ENCODE measurements around the gene HSPD1. TPM values are rescaled to one million over a fixed set of nuclear protein-coding genes. Genes with fewer than 3 reads are reported as not detected.

The HSPD1 gene
- total and polyA plus RNA-seq, 2 of the 13 experiments (the other 11 are each of a cell fraction or from before 2014, with no cell fraction given) = 685 to 2,610 TPM

GRCh38 chr2:197515739-197516392 is 16.2 kb upstream of the HSPD1 start, which contains the start of gene MOB4:
MOB4 (plus strand) TSS chr2:197516066; CDS start chr2:197516087, 21 bp downstream.
- Histone ChIP-seq H3K4me2 (ENCODE audit: low read depth, low read length) (peak within 1 kb of the TSS; percentile 79), H4K20me1 (ENCODE audit: insufficient read depth, low read length) (peaks cover 24% of the 10 kb centered on the region), H3K79me2 (ENCODE audit: insufficient read depth, low read length) (peaks cover 55% of the 10 kb centered on the region), H3K36me3 (replicated peaks in 1 of 2; ENCODE audit: control insufficient read depth in 1 of 2, insufficient read depth in 2 of 2, low read length in 2 of 2) (0 out of 5 replicates have a peak, but pooled peaks cover 0 to 3% of the 10 kb centered on the region in 2 experiments), H3K27ac (ENCODE audit: extremely low read length, insufficient read depth, low read length) (peak within 1 kb of the TSS; percentile 77), H3K9me3 (ENCODE audit: low read length) (no peaks in the 10 kb centered on the region), H3K4me3 (replicated peaks in 1 of 3; ENCODE audit: insufficient read depth in 1 of 3, low read depth in 2 of 3, low read length in 3 of 3) (peak within 1 kb of the TSS; percentile 89 to 98 (median 91)), H2AFZ (ENCODE audit: low read length) (peak within 1 kb of the TSS; percentile 60), H3K4me1 (ENCODE audit: insufficient read depth, low read length) (peaks cover 45% of the 10 kb centered on the region), H3K9ac (ENCODE audit: insufficient read depth, low read depth, low read length) (peak within 1 kb of the TSS; percentile 97), H3K27me3 (ENCODE audit: control insufficient read depth in 1 of 2, insufficient read depth in 2 of 2, low read length in 2 of 2) (no peaks in the 10 kb centered on the region; a peak in 1 of 5 replicates)
- ChIA-PET CTCF (ENCODE audit: low intra/inter-chr PET ratio, low total read pairs) (no interaction called here), POLR2A (interaction anchor here (0.8 to 5.6 kb wide), 17 partner anchors 8 to 190 kb away, joined by 3 to 177 read pairs (median 9); partner anchors contain the start of genes COQ10B, HSPD1, HSPE1 and MARS2)
- peak; percentile 96 for ATAC-seq
- 0% methylated on average over 2 of the region's 66 CpGs for WGBS (ENCODE audit: low lambda C conversion rate)
- no TSS peak for BruUV-seq (replicated peaks)
- intact Hi-C loops (cut with micrococcal nuclease; ENCODE audit: unreplicated experiment) = loop anchor here (1.0 to 5.0 kb wide), 5 partner anchors 16 to 261 kb away; partner anchors contain the start of genes COQ10B, HSPE1 and MARS2
- peak; percentile 93 for DNase-seq (ENCODE audit: low spot score)
- FAIRE-seq = no peak
- in situ Hi-C loops (cut with HindIII; ENCODE audit: extremely low pct_ligation_motif_present, low pct_unique_long_range_greater_than_20kb) = loop anchor here (10.0 kb wide), 1 partner anchor 189 kb away; the partner anchor contains the start of gene MARS2
- TF ChIP-seq CEBPG (CRISPR knock-in tag; IDR thresholded peaks at IDR 0.05) (peak; percentile 76; the same call in 1 of the 2 replicates), ZNF784 (CRISPR knock-in tag; IDR thresholded peaks at IDR 0.05; ENCODE audit: borderline replicate concordance) (peak; percentile 94; the same call in 1 of the 2 replicates), PHF21A (CRISPR knock-in tag; IDR thresholded peaks at IDR 0.05) (peak; percentile 98), ZNF335 (CRISPR knock-in tag; IDR thresholded peaks at IDR 0.05) (peak; percentile 77), ZFAT (CRISPR knock-in tag; conservative IDR thresholded peaks at IDR 0.05) (0 out of 2 replicates have a peak, but pooled peaks have one; percentile 0), ZBTB40 (IDR thresholded peaks at IDR 0.05) (peak; percentile 46; the same call in 1 of the 2 replicates), ZBTB40 (CRISPR knock-in tag; IDR thresholded peaks at IDR 0.05) (peak; percentile 94), ZNF552 (CRISPR knock-in tag; IDR thresholded peaks at IDR 0.05; ENCODE audit: borderline replicate concordance) (peak; percentile 87), CENPT (CRISPR knock-in tag; IDR thresholded peaks at IDR 0.05; ENCODE audit: low read depth) (peak; percentile 97)
- TF ChIP-seq, protein P1, sequence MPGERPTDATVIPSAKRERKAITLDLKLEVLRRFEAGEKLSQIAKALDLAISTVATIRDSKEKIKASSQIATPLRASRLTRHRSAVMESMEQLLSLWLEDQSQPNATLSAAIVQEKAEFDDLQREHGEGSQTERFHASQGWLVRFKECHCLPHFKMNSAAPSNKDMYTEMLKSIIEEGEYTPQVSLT (CRISPR knock-in tag; IDR thresholded peaks at IDR 0.05; ENCODE audit: borderline replicate concordance, low read depth) = peak; percentile 78; the same call in 1 of the 2 replicates
- TF ChIP-seq, protein P2, sequence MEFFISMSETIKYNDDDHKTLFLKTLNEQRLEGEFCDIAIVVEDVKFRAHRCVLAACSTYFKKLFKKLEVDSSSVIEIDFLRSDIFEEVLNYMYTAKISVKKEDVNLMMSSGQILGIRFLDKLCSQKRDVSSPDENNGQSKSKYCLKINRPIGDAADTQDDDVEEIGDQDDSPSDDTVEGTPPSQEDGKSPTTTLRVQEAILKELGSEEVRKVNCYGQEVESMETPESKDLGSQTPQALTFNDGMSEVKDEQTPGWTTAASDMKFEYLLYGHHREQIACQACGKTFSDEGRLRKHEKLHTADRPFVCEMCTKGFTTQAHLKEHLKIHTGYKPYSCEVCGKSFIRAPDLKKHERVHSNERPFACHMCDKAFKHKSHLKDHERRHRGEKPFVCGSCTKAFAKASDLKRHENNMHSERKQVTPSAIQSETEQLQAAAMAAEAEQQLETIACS (CRISPR knock-in tag; IDR thresholded peaks at IDR 0.05) = peak; percentile 52
